HG03159 (cell line): ENCODE results near the gene ZNF383.
"Not testable (repeated sequence)": the region's sequence is repeated elsewhere in the genome, so short reads cannot be mapped to it uniquely, and the experiment has no call there.

Experiments used
- ATAC-seq: cut with Tn5 transposase; IDR thresholded peaks from one replicate; pipeline ENCODE4 v1.9.1; 2021; ENCODE audit warnings: mild to moderate bottlenecking, moderate library complexity; ENCODE audit not compliant: unreplicated experiment

ZNF383 gene

GRCh38 chr19:37217775-37218591, at the start of gene ZNF383:
Gene ZNF383, plus strand, starts transcription at chr19:37218214. Its CDS starts 12,240 bp downstream, at chr19:37230454.
- peak; percentile 92 for ATAC-seq

- ATAC-seq, result peak; percentile 99
These were observed 45.3 kb upstream of the ZNF383 start, which contains the start of gene ZNF585A for GRCh38 chr19:37172368-37173366. Gene ZNF585A, minus strand, starts transcription at chr19:37172695. Its CDS starts 2,785 bp downstream, at chr19:37169910.

GRCh38 chr19:37186071-37186470, 31.9 kb upstream of the ZNF383 start:
- not testable (repeated sequence) for ATAC-seq

GRCh38 chr19:37195248-37195647, 22.8 kb upstream of the ZNF383 start:
- ATAC-seq, result not testable (repeated sequence)

GRCh38 chr19:37197115-37197514, 20.9 kb upstream of the ZNF383 start:
- not testable (repeated sequence) for ATAC-seq

- ATAC-seq, result no peak
These were observed 20.2 kb upstream of the ZNF383 start for GRCh38 chr19:37197768-37198167.

- ATAC-seq, result no peak
These were observed 587 bp upstream of the ZNF383 start for GRCh38 chr19:37217480-37217774.

GRCh38 chr19:37218592-37218935, 550 bp downstream of the ZNF383 start:
- no peak for ATAC-seq

GRCh38 chr19:37220383-37220782, 2.4 kb downstream of the ZNF383 start:
- no peak for ATAC-seq

- no peak for ATAC-seq
These were observed 3.1 kb downstream of the ZNF383 start for GRCh38 chr19:37221136-37221535.

- no peak for ATAC-seq
These were observed 8.2 kb downstream of the ZNF383 start for GRCh38 chr19:37226248-37226647.

- ATAC-seq, result no peak
These were observed 10.0 kb downstream of the ZNF383 start for GRCh38 chr19:37227996-37228395.

- no peak for ATAC-seq
These were observed 25.2 kb downstream of the ZNF383 start for GRCh38 chr19:37243206-37243632.

- no peak for ATAC-seq
These were observed 33.6 kb downstream of the ZNF383 start for GRCh38 chr19:37251308-37252229.

- not testable (repeated sequence) for ATAC-seq
These were observed 45.0 kb downstream of the ZNF383 start for GRCh38 chr19:37263028-37263427.

GRCh38 chr19:37267005-37267404, 49.0 kb downstream of the ZNF383 start:
- ATAC-seq, result not testable (repeated sequence)

- not testable (repeated sequence) for ATAC-seq
These were observed 49.7 kb downstream of the ZNF383 start for GRCh38 chr19:37267755-37268154.

GRCh38 chr19:37280656-37281055, 62.6 kb downstream of the ZNF383 start:
- not testable (repeated sequence) for ATAC-seq

- not testable (repeated sequence) for ATAC-seq
These were observed 66.0 kb downstream of the ZNF383 start for GRCh38 chr19:37284020-37284419.

GRCh38 chr19:37289229-37289628, 71.2 kb downstream of the ZNF383 start:
- not testable (repeated sequence) for ATAC-seq
